ENCODE results near the gene NDP.
"Not testable (repeated sequence)": the region's sequence is repeated elsewhere in the genome, so short reads cannot be mapped to it uniquely, and the experiment has no call there.

The NDP gene

DNA sequence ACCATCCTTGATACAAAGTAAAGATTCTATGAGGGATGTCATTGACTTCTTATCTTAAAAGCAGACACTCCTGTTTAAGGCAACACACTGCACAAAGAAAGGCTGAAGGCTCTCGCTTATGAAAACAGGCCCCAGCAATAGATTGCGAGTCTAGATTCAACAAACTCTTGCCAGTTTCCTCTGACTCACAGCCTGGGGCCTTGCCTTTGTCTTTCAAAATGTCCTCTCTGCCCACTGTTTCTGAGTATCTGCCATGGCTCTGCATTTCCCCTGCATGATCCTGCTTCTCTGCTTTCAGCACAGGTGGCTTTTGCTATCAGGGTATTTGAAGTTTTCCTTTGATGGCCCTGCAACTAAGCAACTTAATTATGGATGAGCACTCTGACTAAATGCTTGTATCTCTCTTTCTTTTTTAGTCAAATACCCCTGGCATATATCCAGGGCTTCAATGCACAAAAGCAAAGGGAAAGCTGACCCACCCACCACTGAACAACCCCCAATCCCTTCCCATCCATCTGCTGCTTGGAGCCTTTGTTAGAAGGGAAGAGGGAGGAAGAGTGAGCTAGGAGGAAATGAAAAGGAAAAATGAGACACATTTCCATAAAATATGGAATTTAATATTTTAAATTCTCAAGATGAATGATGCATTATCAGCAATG is 32.2 kb downstream of the NDP start:
- 34% methylated on average over 2 of the region's 2 CpGs for WGBS
- Histone ChIP-seq H3K27ac (ENCODE audit: low read depth, low read length) (no peak overlapping the region; the same call in 1 of the 2 replicates), H3K9ac (ENCODE audit: low read depth, low read length) (no peak overlapping the region), H3K4me3 (ENCODE audit: low read length) (no peak overlapping the region), H3K36me3 (ENCODE audit: insufficient read depth, low read length) (no peaks in the 10 kb centered on the region), H3K9me3 (ENCODE audit: insufficient read depth, low read depth, low read length) (no peaks in the 10 kb centered on the region), H3K27me3 (ENCODE audit: insufficient read depth, low read length) (no peaks in the 10 kb centered on the region), H3K4me1 (ENCODE audit: insufficient read depth, low read length) (peaks cover 12% of the 10 kb centered on the region)

DNA sequence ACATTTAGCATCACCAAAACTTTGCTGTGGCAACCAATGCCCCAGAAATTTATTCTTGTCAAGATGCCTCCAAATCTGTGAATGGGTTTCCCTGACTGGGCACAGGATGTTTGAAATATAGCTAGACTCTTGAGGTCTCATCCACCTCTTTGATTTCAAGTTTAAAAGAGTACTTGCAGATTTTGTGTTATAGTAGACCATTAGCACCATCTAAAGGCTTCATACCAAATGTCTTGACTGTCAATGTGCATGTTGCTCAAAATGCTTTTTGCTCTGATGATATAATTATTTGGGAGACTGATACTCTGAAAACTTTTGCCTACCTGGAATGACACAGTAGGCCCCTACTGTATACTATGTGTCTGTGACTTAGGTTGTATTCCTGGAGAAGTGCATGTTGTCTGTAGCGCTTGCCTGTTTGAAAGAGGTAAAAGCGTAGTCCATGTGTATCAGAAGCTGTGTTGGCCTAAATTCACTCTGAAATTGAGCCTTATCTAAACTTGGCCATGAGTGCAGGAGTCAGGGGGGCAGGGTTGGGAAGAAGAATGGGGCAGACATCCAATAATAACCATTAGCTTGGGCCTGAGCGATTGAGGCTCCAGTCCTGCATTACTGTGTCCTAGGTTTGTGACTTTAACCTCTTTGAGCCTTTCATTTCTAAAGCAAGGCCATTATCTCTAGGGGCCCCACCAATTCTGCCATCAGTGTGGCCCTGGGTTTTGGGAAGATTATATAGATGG is 33.8 kb downstream of the NDP start:
- Histone ChIP-seq H3K9ac (ENCODE audit: low read depth, low read length) (no peak overlapping the region), H3K4me3 (ENCODE audit: low read length) (no peak overlapping the region), H3K4me1 (ENCODE audit: insufficient read depth, low read length) (peaks cover 12% of the 10 kb centered on the region), H3K27ac (ENCODE audit: low read depth, low read length) (no peak overlapping the region), H3K27me3 (ENCODE audit: insufficient read depth, low read length) (no peaks in the 10 kb centered on the region), H3K9me3 (ENCODE audit: insufficient read depth, low read depth, low read length) (no peaks in the 10 kb centered on the region), H3K36me3 (ENCODE audit: insufficient read depth, low read length) (no peaks in the 10 kb centered on the region)
- WGBS = 93% methylated on average over 3 of the region's 3 CpGs

DNA sequence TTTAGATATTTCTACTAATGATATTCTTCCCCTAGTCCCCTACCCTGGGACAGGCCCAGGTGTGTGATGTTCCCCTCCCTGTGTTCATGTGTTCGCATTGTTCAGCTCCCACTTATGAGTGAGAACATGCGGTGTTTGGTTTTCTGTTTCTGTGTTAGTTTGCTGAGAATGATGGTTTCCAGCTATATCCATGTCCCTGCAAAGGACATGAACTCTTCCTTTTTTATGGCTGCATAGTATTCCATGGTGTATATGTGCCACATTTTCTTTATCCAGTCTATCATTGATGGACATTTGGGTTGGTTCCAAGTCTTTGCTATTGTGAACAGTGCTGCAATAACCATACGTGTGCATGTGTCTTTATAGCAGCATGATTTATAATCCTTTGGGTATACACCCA is 51.2 kb downstream of the NDP start:
- H3K4me3 ChIP-seq (ENCODE audit: low read length); H3K9ac ChIP-seq (ENCODE audit: low read depth, low read length); H3K27ac ChIP-seq (ENCODE audit: low read depth, low read length); H3K36me3 ChIP-seq (ENCODE audit: insufficient read depth, low read length); H3K27me3 ChIP-seq (ENCODE audit: insufficient read depth, low read length); H3K9me3 ChIP-seq (ENCODE audit: insufficient read depth, low read depth, low read length); H3K4me1 ChIP-seq (ENCODE audit: insufficient read depth, low read length): not testable (repeated sequence)
- 100% methylated on average over 1 of the region's 3 CpGs for WGBS

DNA sequence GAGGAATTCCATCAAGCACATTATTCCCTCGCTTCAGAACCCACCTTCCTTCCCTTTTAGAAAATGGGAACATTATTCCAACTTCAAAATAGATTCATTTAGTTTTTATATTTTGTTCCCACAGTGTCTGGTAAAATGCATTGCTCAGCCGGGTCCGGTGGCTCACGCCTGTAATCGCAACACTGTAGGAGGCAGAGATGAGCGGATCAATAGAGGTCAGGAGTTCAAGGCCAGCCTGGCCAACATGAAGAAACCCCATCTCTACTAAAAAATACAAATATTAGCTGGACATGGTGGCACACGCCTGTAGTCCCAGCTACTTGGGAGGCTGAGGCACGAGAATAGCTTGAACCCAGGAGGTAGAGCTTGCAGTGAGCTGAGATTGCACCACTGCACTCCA is 62.4 kb downstream of the NDP start:
- H3K9me3 ChIP-seq (ENCODE audit: insufficient read depth, low read depth, low read length); H3K27me3 ChIP-seq (ENCODE audit: insufficient read depth, low read length); H3K4me1 ChIP-seq (ENCODE audit: insufficient read depth, low read length); H3K27ac ChIP-seq (ENCODE audit: low read depth, low read length); H3K4me3 ChIP-seq (ENCODE audit: low read length); H3K36me3 ChIP-seq (ENCODE audit: insufficient read depth, low read length); H3K9ac ChIP-seq (ENCODE audit: low read depth, low read length): not testable (repeated sequence)
- 94% methylated on average over 7 of the region's 8 CpGs for WGBS

DNA sequence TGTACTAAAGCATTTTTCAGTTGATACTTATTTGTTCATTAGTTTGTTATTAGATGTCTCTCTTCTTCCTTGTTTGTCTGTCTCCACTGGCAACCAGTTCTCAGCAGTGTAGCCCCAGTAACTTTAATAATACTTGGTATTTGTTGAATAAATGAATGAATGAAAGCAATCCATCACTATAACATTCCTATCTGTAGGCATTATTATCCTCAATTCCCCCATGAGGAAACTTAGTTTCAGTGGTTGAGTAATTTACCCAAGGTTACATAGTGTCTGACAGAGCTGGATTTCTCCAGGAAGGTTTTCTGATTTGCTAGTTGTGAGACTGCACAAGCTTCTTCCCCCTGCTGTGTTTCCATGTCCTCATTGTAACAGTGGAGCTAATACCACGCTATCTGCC is 63.2 kb downstream of the NDP start:
- Histone ChIP-seq H3K4me1 (ENCODE audit: insufficient read depth, low read length) (no peaks in the 10 kb centered on the region), H3K27me3 (ENCODE audit: insufficient read depth, low read length) (no peaks in the 10 kb centered on the region), H3K9me3 (ENCODE audit: insufficient read depth, low read depth, low read length) (no peaks in the 10 kb centered on the region), H3K27ac (ENCODE audit: low read depth, low read length) (no peak overlapping the region), H3K36me3 (ENCODE audit: insufficient read depth, low read length) (no peaks in the 10 kb centered on the region), H3K9ac (ENCODE audit: low read depth, low read length) (no peak overlapping the region), H3K4me3 (ENCODE audit: low read length) (no peak overlapping the region)
- no CpG with 5 or more reads among the region's 1 CpG for WGBS

DNA sequence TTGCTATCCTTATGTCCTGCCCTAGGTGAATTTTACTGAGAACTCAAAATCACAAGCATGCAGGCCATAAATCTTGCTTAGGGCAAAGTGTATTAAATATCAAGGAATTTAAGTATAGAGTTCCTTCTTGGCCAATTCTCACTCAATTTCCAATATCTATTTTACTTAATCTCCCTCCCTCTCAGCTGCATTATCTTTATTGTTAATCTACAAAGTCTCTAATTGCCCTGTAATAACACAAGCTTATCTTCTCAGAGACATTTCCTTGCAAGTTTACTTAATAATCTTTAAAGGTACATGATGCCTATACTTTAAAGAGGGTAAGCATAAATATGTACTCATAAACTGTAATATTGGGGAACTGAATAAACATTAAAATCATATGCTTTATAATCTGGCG is 64.0 kb downstream of the NDP start:
- no peak overlapping the region for H3K9ac ChIP-seq (ENCODE audit: low read depth, low read length)
- H3K4me3 ChIP-seq (ENCODE audit: low read length) = no peak overlapping the region
- no peaks in the 10 kb centered on the region for H3K9me3 ChIP-seq (ENCODE audit: insufficient read depth, low read depth, low read length)
- H3K27ac ChIP-seq (ENCODE audit: low read depth, low read length) = no peak overlapping the region
- H3K36me3 ChIP-seq (ENCODE audit: insufficient read depth, low read length) = no peaks in the 10 kb centered on the region
- no peaks in the 10 kb centered on the region for H3K27me3 ChIP-seq (ENCODE audit: insufficient read depth, low read length)
- WGBS = 90% methylated on average over 1 of the region's 1 CpG
- H3K4me1 ChIP-seq (ENCODE audit: insufficient read depth, low read length) = no peaks in the 10 kb centered on the region

DNA sequence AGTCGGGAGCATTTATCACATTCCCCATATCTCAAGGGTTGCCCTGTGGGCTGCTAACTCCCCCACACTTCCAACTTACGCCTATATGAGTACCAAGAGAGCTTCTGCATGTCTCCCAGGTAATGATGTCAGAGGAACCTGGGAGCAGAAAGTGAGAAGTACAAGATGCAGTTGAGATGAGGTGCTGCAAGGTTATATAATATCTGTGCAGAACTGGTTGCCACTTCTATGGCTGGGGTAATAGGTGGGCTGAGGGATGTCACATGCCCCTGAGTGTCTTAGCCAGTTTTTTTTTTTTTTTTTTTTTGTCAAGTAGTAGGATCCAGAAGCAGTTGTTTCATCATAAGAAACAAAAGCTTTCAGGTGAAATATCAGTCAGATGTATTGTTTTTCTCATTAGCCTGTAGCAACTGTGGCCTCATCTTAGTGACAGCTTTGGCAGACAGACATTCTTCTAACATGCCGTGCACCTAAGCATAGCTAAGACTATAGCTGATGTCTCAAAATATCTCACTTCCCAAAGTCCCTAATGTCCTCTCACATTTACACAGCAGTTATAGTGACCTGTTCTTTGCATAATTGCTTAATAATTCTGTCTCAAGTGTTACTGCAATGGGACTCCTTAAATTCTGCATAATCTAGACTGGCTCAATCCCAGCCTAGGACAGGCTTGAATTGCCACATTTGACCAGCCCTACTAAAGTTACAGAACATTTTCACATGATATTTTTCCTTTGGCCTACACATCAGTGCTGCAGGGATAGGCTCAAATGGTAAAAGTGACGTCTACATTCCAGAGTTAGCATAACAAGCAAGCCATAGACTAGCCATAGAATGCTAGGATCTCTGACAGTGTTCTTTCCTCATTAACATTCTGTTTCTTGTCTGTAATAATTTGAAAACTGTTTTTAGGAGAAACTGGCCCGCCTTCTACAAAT is 73.0 kb downstream of the NDP start:
- Histone ChIP-seq H3K9me3 (ENCODE audit: insufficient read depth, low read depth, low read length) (no peaks in the 10 kb centered on the region), H3K27me3 (ENCODE audit: insufficient read depth, low read length) (no peaks in the 10 kb centered on the region), H3K4me1 (ENCODE audit: insufficient read depth, low read length) (peaks cover 10% of the 10 kb centered on the region), H3K27ac (ENCODE audit: low read depth, low read length) (peak overlapping the region; percentile 70; the same call in 1 of the 2 replicates), H3K4me3 (ENCODE audit: low read length) (no peak overlapping the region), H3K36me3 (ENCODE audit: insufficient read depth, low read length) (no peaks in the 10 kb centered on the region), H3K9ac (ENCODE audit: low read depth, low read length) (no peak overlapping the region)
- WGBS = 73% methylated on average over 4 of the region's 5 CpGs

Measured in HUES64 (cell line).